Karpas-422 (cell line): ENCODE measurements around the gene ADGRE2. TPM values are rescaled to one million over a fixed set of nuclear protein-coding genes. Genes with fewer than 3 reads are reported as not detected.
"Not testable (repeated sequence)": the region's sequence is repeated elsewhere in the genome, so short reads cannot be mapped to it uniquely, and the experiment has no call there.

Experiments used
- DNase-seq: peaks from one replicate; pipeline ENCODE4 v3.0.0-alpha.2; 2015
- H2AFZ ChIP-seq: fragments of 200-600 bp; sonication (generic); 2 replicates; pipeline ENCODE4 v1.6.1; 2014; ENCODE audit warnings: antibody characterized with exemption, low read length, mixed read lengths
- H3K27ac ChIP-seq: fragments of 200-600 bp; sonication (generic); 2 replicates; pipeline ENCODE4 v1.5.1; 2014; ENCODE audit warnings: mild to moderate bottlenecking, low read length, moderate library complexity
- H3K27me3 ChIP-seq: fragments of 200-600 bp; sonication (generic); 2 replicates; pipeline ENCODE4 v1.6.1; 2014; ENCODE audit warnings: low read length, mixed read lengths
- H3K36me3 ChIP-seq: fragments of 200-600 bp; sonication (generic); 2 replicates; pipeline ENCODE4 v1.6.1; 2014; ENCODE audit warnings: low read length, mixed read lengths; ENCODE audit not compliant: insufficient read depth
- H3K4me1 ChIP-seq: fragments of 200-600 bp; sonication (generic); 2 replicates; pipeline ENCODE4 v1.6.1; 2014; ENCODE audit warnings: mild to moderate bottlenecking, low read length, mixed read lengths
- H3K4me2 ChIP-seq: fragments of 200-600 bp; sonication (generic); 2 replicates; pipeline ENCODE4 v1.6.1; 2014; ENCODE audit warnings: low read length, low read depth, mild to moderate bottlenecking; ENCODE audit not compliant: poor library complexity, severe bottlenecking
- H3K4me3 ChIP-seq: fragments of 200-600 bp; sonication (generic); 2 replicates; pipeline ENCODE4 v1.5.1; 2014; ENCODE audit warnings: mild to moderate bottlenecking, antibody characterized with exemption, low read length, mixed read lengths
- H3K79me2 ChIP-seq: fragments of 200-600 bp; sonication (generic); 2 replicates; pipeline ENCODE4 v1.6.1; 2014; ENCODE audit warnings: mild to moderate bottlenecking, low read length, mixed read lengths
- H3K9ac ChIP-seq: fragments of 200-600 bp; sonication (generic); 2 replicates; pipeline ENCODE4 v1.6.0; 2014; ENCODE audit warnings: low read length
- H3K9me2 ChIP-seq: fragments of 200-600 bp; sonication (generic), shearing (Covaris generic); replicated peaks from 2 replicates; pipeline ENCODE4 v1.6.0; 2014; ENCODE audit warnings: mild to moderate bottlenecking, low read length, moderate library complexity; ENCODE audit not compliant: insufficient read depth
- H3K9me3 ChIP-seq: fragments of 300-700, 200-600 bp; sonication (generic); 2 replicates; pipeline ENCODE4 v1.6.1; 2014; ENCODE audit warnings: low read length, mixed read lengths
- H4K20me1 ChIP-seq: fragments of 200-600 bp; sonication (generic); 2 replicates; pipeline ENCODE4 v1.6.1; 2014; ENCODE audit warnings: mild to moderate bottlenecking, antibody characterized with exemption, low read length, low read depth; ENCODE audit not compliant: insufficient read depth
- total RNA-seq: library from RNA; depleted of rRNA; stranded (reverse); fragments of >200 nt; shearing (Covaris generic); gene quantifications from 2 replicates; pipeline ENCODE4 v1.2.3, GENCODE V29; 2014; ENCODE audit warnings: low replicate concordance

Gene ADGRE2
- total RNA-seq, 1 experiment from 2014 or later, result not detected

- no peaks in the 10 kb centered on the region for H4K20me1 ChIP-seq
- H3K9me2 ChIP-seq, result no peaks in the 10 kb centered on the region
- DNase-seq, result no peak
- no peak overlapping the region for H2AFZ ChIP-seq
- H3K36me3 ChIP-seq, result no peaks in the 10 kb centered on the region
- no peak overlapping the region for H3K4me2 ChIP-seq
- no peak overlapping the region for H3K4me3 ChIP-seq
- H3K79me2 ChIP-seq, result no peaks in the 10 kb centered on the region
- no peak overlapping the region for H3K9ac ChIP-seq
- H3K4me1 ChIP-seq, result peaks cover 3% of the 10 kb centered on the region
- H3K27ac ChIP-seq, result no peak overlapping the region
- no peaks in the 10 kb centered on the region for H3K27me3 ChIP-seq
- H3K9me3 ChIP-seq, result no peaks in the 10 kb centered on the region
These were observed 4.5 kb upstream of the ADGRE2 start for GRCh38 chr19:14782626-14783409.

DNA sequence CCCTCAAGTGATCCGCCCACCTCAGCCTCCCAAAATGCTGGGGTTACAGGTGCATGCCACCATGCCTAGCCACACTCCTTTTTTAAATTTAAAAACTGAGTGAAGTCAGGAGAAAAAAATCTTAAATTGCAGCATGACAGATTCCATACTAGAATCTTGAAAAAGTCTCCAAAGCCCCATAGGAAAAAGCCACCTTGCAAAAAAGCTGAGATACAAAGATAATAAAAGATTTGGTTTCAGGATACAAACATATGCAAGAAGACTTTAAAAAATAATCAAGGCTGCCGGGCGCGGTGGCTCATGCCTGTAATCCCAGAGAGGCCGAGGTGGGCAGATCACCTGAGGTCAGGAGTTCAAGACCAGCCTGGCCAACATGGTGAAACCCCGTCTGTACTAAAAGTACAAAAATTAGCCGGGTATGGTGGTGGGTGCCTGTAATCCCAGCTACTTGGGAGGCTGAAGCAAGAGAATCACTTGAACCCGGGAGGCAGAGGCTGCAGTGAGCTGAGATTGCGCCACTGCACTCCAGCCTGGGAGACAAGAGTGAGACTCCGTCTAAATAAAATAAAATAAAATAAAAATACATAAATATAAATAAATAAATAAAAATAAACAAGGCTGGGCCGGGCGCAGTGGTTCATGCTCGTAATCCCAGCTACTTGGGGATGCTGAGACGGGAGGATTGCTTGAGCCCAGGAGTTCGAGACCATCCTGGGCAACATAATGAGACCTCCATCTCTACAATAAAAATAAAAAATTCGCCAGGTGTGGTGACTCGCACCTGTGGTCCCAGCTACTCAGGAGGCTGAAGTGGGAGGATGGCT is 3.6 kb upstream of the ADGRE2 start:
- not testable (repeated sequence) for H3K4me3 ChIP-seq, H3K4me2 ChIP-seq, H3K9ac ChIP-seq, H3K27ac ChIP-seq, H3K4me1 ChIP-seq, H3K79me2 ChIP-seq, H3K36me3 ChIP-seq, H3K27me3 ChIP-seq, H3K9me2 ChIP-seq, H3K9me3 ChIP-seq, DNase-seq, H2AFZ ChIP-seq, H4K20me1 ChIP-seq

DNA sequence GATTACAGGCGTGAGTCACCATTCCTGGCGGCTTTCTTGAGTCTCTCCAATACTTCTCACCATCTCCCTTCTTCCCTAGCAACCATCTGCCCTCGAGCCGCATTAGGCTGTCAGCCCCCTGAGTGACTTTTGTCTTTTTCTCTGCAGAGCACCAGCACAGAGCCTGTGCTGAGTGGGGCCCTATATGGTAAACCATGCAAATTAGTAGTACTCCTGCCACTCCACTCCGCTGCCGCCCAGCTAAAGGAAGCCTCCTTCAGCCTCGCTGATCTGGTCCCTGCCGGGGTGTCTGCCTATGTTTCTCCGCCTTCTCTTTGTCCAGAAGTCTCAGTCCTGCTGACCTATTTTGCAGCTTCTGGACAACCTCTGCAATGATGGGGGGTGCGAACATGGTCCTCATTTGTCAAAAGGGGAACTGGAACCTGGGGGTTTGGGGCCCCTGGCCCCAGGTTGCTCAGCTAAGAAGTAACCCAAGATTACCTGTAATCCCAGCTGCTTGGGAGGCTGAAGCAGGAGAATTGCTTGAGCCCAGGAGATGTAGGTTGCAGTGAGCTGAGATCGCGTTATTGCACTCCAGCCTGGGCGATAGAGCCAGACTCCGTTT is 2.4 kb upstream of the ADGRE2 start:
- not testable (repeated sequence) for H3K27ac ChIP-seq, H2AFZ ChIP-seq

GRCh38 chr19:14779151-14779550 is 791 bp upstream of the ADGRE2 start:
- Histone ChIP-seq H3K4me1 (peaks cover 3% of the 10 kb centered on the region), H3K4me3 (no peak overlapping the region), H3K9me3 (no peaks in the 10 kb centered on the region), H3K9ac (no peak overlapping the region), H3K36me3 (no peaks in the 10 kb centered on the region), H2AFZ (no peak overlapping the region), H3K79me2 (no peaks in the 10 kb centered on the region), H3K9me2 (no peaks in the 10 kb centered on the region), H3K27ac (no peak overlapping the region), H3K4me2 (no peak overlapping the region), H3K27me3 (no peaks in the 10 kb centered on the region), H4K20me1 (no peaks in the 10 kb centered on the region)
- no peak for DNase-seq

More for the DNA sequence above, 2.4 kb upstream of the ADGRE2 start:
- H3K27me3 ChIP-seq, H3K9me3 ChIP-seq, H4K20me1 ChIP-seq, H3K4me1 ChIP-seq, H3K9me2 ChIP-seq, H3K36me3 ChIP-seq, H3K4me2 ChIP-seq, H3K9ac ChIP-seq, H3K4me3 ChIP-seq, DNase-seq, H3K79me2 ChIP-seq: not testable (repeated sequence)

DNA sequence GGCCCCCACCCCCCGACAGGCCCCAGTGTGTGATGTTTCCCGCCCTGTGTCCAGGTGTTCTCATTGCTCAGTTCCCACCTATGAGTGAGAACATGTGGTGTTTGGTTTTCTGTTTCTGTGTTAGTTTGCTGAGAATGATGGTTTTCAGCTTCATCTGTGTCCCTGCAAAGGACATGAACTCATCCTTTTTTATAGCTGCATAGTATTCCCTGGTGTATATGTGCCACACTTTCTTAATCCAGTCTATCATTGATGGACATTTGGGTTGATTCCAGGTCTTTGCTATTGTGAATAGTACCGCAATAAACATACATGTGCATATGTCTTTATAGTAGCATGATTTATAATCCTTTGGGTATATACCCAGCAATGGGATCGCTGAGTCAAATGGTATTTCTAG is 715 bp downstream of the ADGRE2 start:
- not testable (repeated sequence) for H3K4me3 ChIP-seq, H2AFZ ChIP-seq, H3K4me1 ChIP-seq, H3K27me3 ChIP-seq, H3K9me2 ChIP-seq, H3K36me3 ChIP-seq, DNase-seq, H3K79me2 ChIP-seq, H4K20me1 ChIP-seq, H3K9ac ChIP-seq, H3K4me2 ChIP-seq, H3K9me3 ChIP-seq, H3K27ac ChIP-seq

GRCh38 chr19:14775869-14776586 is 2.3 kb downstream of the ADGRE2 start:
- Histone ChIP-seq H3K36me3 (no peaks in the 10 kb centered on the region), H3K4me2 (no peak overlapping the region), H3K9me2 (no peaks in the 10 kb centered on the region), H3K9ac (no peak overlapping the region), H3K9me3 (no peaks in the 10 kb centered on the region), H4K20me1 (no peaks in the 10 kb centered on the region), H3K4me1 (peaks cover 3% of the 10 kb centered on the region), H3K27me3 (no peaks in the 10 kb centered on the region), H2AFZ (no peak overlapping the region), H3K79me2 (no peaks in the 10 kb centered on the region), H3K27ac (no peak overlapping the region), H3K4me3 (no peak overlapping the region)
- DNase-seq, result no peak

GRCh38 chr19:14775326-14775725 is 3.0 kb downstream of the ADGRE2 start:
- H3K9ac ChIP-seq, H3K27ac ChIP-seq, H3K4me1 ChIP-seq, H3K79me2 ChIP-seq, H3K9me2 ChIP-seq, H3K27me3 ChIP-seq, DNase-seq, H2AFZ ChIP-seq, H3K9me3 ChIP-seq, H4K20me1 ChIP-seq, H3K4me2 ChIP-seq, H3K36me3 ChIP-seq, H3K4me3 ChIP-seq: not testable (repeated sequence)

DNA sequence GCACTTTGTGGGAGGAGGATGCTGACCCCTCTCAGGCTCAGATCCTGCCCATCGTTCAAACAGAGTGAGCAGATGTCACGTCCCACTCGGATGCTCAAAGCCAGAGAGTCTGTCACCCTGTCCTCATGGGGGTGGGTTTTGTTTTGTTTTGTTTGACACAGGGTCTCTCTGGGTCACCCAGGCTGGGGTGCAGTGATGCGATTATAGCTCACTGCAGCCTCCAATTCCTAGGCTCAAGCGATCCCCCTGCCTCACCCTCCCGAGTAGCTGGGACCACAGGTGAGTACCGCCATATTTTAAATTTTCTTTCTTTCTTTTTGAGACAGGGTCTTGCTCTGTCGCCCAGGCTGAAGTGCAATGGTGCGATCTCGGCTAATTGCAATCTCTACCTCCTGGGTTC is 4.0 kb downstream of the ADGRE2 start:
- Histone ChIP-seq H3K27me3 (no peaks in the 10 kb centered on the region), H2AFZ (no peak overlapping the region), H3K4me2 (no peak overlapping the region), H3K9me3 (no peaks in the 10 kb centered on the region), H4K20me1 (no peaks in the 10 kb centered on the region), H3K27ac (no peak overlapping the region), H3K79me2 (no peaks in the 10 kb centered on the region), H3K9ac (no peak overlapping the region), H3K4me3 (no peak overlapping the region), H3K9me2 (no peaks in the 10 kb centered on the region), H3K4me1 (no peaks in the 10 kb centered on the region; the same call in 1 of the 2 replicates), H3K36me3 (no peaks in the 10 kb centered on the region)
- no peak for DNase-seq
